SIG-M5 treated with dmso at 0.1 percent for 504 hours (cell line): ENCODE results near the gene WDR38.

Source experiments
- DNase-seq: peaks from one replicate; lab custom pipeline; 2025; ENCODE audit not compliant: unreplicated experiment; lab: John Stamatoyannopoulos, UW

WDR38 gene, protein sequence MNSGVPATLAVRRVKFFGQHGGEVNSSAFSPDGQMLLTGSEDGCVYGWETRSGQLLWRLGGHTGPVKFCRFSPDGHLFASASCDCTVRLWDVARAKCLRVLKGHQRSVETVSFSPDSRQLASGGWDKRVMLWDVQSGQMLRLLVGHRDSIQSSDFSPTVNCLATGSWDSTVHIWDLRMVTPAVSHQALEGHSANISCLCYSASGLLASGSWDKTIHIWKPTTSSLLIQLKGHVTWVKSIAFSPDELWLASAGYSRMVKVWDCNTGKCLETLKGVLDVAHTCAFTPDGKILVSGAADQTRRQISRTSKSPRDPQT

DNA sequence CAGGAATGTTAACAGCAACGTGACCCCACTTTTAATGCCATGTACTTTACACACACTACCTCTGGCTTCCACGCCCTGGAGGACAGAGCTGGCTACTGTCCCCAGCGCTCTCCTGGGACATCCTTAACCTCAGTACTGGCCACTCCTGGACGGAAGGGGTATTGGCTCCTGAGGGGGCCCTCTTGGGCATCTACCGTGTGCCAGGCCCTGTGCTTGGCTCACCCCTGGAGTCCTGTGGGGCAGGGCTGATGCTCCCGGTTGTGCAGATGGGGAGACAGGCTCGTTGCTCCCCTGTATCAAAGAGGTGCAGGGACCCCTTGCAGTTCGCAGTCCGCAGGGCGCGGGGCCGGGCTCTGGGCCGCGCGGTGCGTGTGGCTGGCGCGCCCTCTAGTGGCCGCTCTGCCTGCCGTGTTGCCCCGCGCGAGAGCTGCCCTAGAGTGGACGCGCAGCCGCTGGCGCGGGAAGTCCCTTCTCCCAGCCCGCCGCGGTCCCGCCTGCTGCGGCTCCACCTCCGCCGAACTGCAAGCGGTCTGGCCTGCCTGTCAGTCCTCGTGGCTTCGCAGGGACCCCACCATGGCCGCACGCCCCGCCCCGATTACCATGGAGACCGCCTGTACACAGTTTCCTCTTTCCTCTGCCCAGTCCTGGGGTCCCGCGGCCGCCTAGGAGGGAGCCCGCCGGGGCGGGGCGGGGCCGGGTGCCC lies at the start of gene WDR38:
Gene WDR38, plus strand, starts transcription at position 632 of the 703 bp plus-strand sequence. CDS start 72 bp downstream, outside the sequence.
- peak; percentile 59 for DNase-seq

DNA sequence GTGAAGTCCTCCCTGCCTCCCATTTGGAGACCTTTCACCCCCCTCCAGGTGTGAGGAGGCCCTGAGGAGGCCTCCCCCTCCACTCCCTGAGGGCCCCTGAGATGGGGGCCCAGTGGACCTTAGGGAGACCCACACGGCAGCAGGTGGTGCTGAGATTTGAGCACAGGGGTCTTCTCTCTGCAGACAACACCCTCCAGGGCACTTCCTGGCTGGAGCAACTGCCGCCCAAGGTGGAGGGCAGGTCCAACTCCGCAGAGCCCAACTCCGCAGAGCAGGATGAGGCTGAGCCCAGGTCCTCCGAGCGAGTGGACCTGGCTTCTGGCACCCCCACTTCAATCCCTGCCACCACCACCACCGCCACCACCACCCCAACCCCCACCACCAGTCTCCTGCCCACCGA lies 49.3 kb upstream of the WDR38 start:
- DNase-seq: no peak

DNA sequence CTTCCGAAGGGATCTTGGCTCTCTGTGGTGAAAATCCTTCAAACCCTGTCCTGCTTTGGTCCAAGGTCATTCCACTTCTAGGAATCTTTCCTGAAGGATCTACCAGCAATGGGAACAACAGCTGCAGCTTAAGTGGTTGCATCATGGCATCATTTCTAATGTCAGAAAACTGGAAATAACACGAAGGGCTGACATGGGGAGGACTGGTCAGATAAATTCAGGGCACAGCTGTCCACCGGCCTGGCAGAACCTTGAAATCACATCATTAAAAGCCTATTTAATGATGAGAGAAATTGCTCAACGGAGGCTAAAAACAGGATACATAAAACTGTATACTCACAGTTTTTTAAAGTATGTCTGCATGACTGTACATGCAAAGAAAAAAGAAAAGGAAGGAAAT lies 48.1 kb upstream of the WDR38 start:
- DNase-seq: no peak

DNA sequence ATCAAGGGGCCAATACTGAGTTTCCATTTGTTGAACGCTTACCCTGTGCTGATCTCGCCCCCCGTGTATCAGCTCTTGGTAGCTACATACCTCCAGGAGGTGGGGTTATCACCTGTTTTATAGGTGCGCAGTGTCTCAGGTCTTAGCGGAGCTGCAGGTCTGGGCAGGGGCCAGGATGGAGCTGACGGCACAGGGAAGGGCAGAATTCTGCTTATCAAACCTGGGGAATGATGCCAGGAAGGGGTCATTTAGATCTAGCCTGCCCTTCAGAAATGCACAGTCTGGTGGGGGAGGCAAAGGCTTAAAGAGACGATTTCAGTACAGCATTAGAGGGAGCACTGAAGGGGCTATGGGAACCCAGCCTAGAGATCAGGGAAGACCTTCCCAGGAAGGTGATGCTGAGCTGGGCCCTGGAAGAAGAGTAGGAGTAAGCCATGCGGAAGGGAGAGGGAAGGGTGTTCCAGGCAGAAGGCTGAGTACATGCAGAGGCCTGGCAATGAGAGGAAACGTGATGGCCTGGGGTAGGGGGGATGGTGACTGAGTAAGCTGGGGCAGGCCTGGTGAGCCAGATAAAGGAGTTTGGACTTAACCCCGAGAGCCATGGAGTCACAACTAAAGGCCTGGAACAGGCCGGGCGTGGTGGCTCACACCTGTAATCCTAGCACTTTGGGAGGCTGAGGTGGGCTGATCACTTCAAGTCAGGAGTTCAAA lies 44.9 kb upstream of the WDR38 start:
- no peak for DNase-seq

DNA sequence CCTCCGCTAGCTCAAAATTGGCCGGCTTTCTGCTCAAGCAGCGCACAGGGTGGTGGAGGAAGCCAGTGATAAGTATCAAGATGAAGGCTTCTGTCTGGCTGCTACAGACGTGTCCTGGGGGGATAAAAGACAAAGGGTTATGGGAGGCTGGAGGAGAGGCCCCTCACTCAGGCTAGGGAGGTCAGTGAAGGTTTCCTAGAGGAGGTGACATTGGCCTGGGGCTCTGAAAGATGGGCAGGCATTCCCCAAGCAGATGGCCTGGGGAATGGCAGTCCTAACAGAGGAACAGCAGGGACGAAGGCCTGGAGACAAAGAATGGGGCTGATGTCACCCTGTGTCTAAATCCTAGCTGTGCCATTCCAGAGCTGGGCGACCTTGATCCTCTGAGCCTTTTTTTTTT lies 44.0 kb upstream of the WDR38 start:
- no peak for DNase-seq

DNA sequence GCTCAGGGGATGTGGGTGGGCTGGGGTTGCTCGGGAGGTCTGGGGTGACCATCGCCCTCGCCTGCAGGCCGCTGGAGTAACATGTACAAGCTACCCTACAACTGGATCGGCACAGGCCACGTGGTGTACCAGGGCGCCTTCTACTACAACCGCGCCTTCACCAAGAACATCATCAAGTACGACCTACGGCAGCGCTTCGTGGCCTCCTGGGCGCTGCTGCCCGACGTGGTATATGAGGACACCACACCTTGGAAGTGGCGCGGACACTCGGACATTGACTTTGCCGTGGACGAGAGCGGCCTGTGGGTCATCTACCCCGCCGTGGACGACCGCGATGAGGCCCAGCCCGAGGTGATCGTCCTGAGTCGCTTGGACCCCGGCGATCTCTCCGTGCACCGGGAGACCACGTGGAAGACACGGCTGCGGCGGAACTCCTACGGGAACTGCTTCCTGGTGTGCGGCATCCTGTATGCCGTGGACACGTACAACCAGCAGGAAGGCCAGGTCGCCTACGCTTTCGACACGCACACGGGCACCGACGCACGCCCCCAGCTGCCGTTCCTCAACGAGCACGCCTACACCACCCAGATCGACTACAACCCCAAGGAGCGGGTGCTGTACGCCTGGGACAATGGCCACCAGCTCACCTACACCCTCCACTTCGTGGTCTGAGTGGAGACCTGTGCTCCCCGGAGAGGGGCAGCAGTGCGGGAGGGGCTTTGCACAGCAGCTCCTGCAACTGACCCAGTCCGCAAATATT lies 43.3 kb upstream of the WDR38 start:
- DNase-seq: no peak

DNA sequence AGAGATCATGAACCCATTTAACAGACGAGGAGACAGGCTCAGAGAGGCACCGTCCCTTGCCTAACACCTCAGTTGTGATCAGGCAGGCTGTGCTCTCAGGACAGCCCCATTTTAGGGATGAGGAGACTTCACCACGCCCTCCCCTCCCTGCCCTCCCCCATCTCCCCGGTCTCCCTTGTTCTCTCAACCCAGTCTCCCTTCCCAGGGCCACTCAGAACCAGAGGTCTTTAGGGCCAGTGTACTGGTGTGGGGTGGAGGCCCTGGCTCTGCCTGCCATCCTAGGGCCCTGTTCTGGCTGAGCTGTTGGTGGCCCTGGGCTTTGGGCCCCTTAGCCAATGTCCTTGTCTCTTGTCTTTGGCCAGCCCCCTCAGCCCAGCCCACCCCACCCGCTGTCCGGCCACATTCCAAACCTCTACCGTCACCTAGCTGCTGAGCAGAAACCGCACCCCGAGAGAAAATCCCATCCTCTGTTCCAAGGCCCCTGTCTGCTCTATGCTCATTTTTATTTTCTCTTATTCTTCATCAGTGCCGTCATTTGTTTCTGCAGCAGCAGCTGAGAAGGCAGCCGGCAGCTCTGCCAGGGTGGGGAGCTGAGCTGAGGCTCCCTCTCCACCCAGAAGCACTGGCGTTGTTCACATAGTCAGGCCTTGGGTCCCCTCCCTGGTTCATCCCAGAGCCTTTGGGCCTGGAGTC lies 42.5 kb upstream of the WDR38 start:
- no peak for DNase-seq

DNA sequence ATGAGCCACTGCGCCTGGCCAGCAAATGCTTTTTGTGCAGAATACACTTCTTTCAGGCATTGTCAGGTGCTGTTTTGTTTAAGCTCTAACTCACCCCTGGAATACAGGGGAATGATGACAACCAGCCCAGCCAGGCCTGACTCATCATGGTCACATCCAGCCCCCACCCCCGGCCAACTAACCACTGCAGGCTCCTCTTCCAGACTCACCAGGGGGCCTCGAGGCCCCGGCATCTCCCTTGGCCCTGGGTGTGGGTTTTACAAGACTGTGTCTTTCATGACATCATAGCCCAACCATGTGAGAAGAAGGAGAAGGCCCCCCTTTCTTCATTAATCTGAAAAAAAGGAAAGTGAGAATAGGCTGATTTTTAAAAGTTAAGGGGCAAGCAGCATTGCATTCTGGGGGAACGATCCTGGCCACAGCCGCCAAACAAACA lies 40.8 kb upstream of the WDR38 start:
- peak; percentile 70 for DNase-seq

DNA sequence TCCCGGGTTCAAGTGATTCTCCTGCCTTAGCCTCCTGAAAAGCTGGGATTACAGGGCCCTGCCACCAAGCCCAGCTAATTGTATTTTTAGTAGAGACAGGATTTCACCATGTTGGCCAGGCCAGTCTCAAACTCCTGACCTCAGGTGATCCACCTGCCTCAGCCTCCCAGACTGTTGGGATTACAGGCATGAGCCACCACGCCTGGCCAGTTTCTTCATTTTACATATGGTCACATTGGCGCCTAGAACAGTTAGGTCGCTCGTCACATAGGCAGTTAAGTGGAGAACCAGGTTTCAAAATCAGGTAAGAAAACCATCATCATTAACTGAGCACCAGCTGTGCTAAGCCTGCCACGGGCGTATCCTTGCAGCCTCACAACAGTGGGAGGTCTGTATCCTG lies 40.2 kb upstream of the WDR38 start:
- DNase-seq: no peak

DNA sequence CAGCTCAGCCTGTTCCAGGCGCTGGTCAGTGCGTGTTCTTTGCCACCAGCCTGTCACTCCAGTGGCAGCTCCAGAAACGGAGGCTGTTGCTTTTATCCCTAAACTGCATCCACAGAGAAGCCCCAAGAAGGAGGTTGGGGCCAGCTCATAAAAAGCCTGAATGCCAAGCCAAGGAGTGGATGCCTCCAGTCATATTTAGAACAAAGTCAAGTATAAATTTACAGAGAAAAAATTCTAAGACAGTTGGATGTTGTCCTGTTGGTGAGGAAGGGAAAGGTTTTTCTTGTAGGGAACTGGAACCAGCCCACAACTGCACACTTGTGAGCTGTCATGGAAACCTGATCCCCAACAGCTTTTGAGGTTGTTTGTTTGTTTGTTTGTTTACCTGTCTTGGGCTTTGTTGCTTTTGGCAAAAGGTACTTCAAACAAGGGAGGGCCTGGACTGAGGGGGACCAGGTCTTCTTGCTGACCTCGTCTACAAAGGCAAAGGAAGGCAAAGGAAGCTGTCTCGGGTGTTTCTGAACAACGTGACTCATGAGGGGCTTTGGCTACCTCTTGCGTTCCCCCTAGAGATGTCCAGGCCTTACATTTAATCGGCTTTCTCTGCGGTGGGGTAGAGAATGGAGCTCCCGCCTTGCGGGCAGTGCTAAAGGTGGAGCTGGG lies 39.6 kb upstream of the WDR38 start:
- no peak for DNase-seq

DNA sequence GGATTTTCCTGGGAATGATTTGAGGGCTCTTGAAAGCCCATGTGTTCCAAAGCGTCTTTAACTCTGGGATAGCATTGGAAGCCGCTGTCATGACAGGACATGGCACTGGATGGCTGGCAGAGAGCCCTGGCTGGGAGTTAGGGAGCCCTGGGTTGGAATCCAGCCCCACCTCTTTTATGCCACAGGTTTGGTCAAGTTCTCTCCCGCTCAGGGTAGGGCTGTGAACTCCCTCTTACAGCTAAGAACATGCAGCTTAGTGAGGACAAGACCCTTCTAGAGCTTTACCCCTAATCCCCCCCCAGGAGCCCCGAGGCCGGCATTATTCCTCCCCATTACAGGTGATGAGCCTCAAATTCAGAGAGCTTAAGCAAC lies 39.1 kb upstream of the WDR38 start:
- no peak for DNase-seq

DNA sequence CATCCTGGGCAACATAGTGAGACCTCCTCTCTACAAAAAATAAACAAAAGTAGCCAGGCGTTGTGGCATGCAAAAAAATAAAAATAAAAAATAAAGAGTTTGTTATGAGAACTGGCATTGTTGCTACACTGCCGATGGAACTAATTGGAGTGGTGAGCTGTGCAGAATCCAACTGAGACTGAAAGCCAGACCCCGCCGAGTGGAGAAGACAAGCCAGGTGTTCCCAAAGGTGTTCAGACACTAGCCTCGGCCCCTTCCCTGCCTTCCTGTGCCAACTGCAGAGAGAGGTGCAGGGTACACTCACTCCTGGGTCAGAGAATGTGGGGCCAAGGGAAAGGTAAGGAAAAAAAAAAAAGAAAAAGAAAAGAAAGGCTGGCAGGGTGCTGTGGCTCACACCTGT lies 37.7 kb upstream of the WDR38 start:
- DNase-seq: no peak

DNA sequence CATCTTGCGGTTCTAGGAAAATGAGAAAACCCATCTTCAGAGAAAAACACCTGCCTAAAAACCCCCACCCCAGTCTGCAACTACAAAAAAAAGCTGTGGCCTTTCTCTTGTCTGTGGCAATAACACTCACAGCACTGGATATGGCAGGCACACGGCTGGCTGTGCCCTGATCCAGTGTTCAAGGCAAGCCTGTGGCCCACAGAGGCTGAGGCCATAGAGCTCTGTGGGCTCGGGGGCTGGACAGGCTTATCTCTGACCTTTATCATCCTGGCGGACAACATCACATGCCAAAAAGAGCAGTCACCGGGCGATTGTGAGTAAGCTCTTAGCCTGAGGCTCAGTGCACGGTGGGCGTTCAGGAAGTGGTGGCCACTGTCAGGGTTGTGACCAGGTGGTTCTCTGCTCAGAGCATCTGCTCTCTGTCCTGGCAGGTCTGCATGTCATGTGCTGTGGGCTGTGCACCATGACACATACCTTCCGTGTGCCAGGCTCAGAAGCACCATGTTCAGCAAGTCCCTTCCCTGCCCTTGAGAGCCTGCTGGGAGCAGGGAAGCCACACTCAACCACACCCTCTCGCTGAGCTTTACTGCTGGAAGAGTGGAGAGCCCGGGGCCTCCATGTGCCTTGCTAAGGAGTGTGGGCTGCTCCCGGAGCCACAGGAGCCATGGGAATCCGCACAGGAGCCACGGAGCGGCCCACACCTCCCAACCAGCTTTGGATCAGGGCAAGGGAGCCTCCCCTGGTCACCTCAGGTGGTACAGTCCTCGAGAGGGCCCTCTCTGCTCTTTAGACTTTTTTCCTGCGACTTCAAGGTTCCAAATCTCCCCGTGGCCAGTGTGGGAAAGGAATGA lies 34.6 kb upstream of the WDR38 start:
- no peak for DNase-seq

DNA sequence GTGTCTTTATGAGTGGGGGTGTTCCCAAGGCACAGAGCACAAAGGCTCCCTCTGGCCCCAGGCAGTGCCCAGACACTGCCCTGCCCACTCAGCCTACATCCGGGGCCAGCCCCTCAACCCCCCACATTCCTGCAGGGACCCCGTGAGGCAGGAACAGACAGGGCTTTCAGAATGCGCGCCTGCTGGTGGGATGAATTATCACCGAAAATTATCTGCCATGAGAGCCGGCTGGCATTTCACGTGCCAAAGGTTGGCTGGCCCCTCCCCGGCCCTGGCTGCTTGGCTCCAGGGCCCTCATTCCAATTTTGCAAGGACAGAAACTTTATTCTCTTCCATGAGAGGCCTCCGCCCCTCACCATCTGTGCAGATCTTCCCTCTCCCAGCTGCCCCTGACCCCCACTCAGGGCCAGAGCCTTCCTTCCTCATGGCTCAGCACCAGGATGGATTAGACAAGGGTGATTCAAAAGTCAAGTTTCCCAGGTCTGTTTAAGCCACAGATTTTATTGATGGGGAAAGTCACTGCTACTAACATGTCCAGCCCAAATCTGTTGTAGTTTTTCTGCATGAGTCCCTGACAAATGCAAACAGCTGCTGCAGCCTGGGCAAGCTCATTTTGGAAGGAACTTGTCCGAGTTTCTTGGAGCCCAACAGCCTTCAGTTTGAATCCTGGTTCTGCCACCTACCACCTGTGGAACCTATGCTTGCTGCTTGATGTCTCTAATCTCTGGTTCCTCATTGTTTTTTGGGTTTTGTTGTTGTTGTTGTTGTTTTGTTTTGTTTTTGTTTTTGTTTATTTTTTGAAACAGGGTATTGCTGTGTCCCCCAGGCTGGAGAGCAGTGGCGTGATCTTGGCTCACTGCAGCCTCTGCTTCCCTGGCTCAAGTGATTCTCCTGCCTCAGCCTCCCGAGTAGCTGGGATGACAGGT lies 32.3 kb upstream of the WDR38 start:
- DNase-seq: no peak

DNA sequence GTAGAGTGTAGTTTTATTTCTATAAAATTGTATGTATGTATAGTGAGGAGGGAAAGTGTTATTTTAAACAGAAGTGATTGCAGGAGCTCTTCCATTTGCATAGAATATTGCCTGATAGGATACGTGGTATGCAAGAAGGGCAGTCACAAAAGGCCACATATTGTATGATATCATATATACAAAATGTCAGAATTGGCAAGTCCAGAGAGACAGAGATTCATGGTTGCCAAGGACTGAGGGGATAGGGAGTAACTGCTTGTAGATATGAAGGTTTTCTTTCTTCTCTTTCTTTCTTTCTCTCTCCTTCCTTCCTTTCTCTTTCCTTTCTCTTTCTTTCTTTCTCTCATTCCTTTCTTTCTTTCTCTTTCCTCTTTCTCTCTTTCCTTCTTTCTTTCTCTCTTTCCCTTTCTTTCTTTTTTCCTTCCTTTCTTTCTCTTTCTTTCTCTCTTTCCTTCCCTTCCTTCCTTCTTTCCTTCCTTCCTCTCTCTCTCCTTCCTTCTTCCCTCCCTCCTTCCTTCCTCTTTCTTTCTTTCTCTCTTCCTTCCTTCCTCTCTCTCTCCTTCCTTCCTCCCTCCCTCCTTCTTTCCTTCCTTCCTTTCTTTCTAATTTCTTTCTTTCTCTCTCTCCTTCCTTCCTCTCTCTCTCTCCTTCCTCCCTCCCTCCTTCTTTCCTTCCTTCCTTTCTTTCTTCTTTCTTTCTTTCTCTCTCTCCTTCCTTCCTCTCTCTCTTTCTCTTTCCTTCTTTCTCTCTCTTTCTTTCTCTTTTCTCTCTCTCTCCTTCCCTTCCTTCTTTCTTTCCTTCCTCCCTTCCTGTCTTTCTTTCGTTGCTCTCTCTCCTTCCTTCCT lies 24.5 kb upstream of the WDR38 start:
- no peak for DNase-seq

DNA sequence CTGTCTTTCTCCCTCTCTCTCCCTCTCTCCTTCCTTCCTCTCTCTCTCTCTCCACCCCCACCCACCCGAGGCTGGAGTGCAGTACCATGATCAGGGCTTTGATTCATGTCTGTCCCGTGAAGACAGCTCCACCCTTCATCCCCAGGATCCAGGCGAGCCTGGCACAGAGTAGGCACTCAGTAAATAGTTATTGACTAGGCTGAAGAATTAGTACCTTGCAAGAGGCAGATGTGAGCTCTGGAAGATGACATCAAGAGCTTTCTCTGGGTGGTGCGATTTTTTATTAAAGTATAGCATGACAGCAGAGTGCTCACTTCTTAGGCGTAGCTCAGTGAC lies 24.0 kb upstream of the WDR38 start:
- no peak for DNase-seq

DNA sequence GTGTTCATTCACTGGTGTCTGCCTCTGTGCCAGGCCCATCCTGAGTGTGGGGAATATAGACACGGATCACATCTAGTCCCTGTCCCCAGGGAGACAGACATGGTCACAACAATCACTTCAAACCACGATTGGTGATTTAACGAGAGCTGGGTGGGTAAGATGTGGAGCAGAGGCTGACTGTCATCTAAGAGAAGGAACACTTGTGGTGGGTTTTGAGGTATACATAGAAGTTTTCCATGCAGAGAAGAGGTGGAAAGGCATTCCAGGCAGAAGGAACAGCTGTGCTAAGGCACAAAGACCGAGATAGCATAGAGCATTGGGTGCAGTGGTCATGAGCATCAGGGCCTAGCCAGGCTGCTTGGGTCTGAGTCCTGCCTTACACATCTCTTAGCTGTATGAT lies 22.7 kb upstream of the WDR38 start:
- no peak for DNase-seq
